Activated CD4-positive, alpha-beta T cell treated with anti-CD3 and anti-CD28 coated beads for 24 hours (primary cell): ENCODE results near the gene PHLDB2.

Experiments
- DNase-seq, 2 donors: peaks; one replicate each; pipeline ENCODE4 v3.0.0-alpha.2; 2020; ENCODE audit warnings: low read depth in 2 of 2

The PHLDB2 gene

DNA sequence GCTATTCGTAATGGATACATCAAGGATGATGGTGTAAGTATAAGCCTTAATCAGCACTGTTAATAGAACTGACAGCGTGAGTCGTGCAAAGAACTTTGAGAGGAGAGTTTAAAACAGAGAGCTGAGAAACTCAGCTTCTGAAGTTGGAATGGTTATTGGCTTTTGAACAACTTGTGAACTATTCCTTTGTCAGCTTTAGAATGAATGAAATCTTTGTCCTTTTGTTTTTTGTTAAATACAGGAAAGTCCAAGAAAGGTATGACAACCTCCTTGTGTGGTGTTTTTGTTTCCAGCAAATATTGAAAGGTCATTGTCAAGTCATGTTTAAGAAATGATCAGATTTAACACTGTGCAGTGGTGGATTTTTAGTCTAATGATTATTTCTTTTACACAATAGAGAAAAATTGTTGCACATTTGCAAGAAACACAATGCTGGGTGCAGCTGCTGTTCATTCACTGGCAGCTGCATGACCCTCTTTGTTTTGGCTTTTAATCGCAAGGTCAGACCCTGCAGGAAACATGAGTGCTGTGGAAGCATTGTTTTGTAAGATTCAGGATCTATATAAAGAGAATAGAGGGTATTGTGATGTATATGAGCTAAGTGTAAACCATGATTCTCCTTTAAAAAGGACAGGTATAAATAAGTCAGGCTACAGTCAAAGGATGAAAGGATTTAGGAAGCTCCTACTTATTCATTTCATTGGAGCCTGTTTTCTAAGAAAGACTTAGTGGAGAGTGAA, 98.1 kb downstream of the PHLDB2 start:
- DNase-seq, result no peak

GRCh38 chr3:111961461-111962164, 102.5 kb downstream of the PHLDB2 start:
- no peak for DNase-seq

- no peak for DNase-seq
Observed at GRCh38 chr3:111963424-111963823, 104.4 kb downstream of the PHLDB2 start.

GRCh38 chr3:111965484-111965883, 106.4 kb downstream of the PHLDB2 start:
- no peak for DNase-seq

- no peak for DNase-seq
Observed at GRCh38 chr3:111967068-111967467, 108.0 kb downstream of the PHLDB2 start.

DNA sequence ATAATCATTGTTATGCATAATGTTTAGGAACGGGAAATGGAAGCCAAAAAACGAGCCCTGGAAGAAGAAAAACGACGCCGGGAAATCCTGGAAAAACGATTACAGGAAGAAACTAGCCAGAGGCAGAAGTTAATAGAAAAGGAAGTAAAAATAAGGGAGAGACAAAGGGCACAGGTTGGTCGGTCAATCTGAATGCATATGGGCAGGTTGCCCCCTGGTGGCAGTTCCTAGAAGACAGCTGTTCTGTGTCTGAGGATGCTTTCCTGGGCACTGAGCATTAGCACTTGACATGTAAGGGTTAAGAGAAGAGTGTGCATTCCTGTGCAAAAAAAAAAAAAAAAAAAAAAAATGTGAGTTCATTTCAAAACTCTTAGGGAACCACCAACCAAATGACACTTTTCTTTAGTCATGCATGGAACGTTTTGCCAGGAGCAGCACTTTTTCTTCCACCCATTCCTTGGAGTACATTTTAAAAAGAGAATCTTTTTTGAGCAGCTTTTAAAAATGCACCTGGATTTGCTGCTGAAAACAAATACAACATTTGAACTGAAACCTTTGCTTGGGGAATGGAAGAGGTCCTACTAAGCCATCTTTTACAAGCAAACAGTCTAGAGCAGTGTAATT, 108.7 kb downstream of the PHLDB2 start:
- peak; percentile 76 for DNase-seq

DNA sequence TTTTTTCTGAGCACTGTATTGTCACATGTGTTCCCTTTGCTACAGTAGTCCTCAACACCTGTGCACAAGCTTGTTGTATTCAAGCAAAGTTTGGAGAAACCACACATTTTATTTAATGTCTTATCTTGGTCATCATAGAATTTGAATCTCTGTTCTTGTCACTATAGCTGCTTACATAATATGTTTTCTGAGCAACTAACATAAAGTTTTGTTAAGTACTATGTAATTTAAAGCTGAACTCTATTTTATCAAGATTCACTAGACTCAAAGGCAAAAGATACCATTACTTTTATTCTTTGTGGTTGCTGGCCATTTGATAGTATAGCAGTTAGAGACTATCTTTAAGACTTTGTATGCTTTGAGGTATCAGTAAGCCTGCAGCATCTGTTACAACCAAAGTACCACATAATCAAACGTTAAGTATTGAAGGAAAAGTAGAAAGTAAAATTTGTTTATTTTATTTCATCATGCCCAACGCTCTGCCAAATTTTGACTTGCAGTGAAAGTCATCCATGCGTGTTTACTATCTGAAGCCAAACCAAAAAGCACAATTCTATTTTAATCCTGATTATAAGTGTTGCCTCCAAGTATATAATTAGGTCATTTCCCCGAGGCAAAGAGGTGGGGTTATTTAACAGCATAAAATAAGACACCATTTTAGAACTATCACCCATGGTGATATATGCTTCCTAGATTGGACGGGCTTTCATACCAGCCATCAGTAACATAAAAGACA, 109.4 kb downstream of the PHLDB2 start:
- DNase-seq, result no peak

GRCh38 chr3:111970376-111970775, 111.3 kb downstream of the PHLDB2 start:
- DNase-seq, result no peak

- DNase-seq, result no peak
Observed at GRCh38 chr3:111971533-111972130, 112.6 kb downstream of the PHLDB2 start.

- DNase-seq, result no peak
Observed at GRCh38 chr3:111972891-111973290, 113.8 kb downstream of the PHLDB2 start.

DNA sequence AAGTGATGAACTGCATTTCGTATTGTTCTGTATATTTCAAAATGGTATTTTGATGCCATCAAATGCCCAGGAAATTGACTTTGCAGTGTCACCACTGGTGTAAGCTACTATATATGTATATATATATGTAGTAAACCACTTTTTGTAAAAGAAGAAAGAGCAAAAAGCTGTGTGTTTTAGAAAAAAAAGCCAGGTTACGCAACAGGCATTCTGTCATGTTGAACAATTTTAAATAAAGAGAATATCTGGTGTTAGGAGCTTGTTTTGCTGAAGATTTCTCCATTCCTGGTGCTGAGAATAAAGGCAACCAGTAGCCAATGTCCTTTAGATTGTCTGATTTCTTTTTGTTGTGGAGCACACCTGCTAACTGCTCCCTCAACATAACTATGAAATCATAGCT, 116.1 kb downstream of the PHLDB2 start:
- DNase-seq, result no peak

DNA sequence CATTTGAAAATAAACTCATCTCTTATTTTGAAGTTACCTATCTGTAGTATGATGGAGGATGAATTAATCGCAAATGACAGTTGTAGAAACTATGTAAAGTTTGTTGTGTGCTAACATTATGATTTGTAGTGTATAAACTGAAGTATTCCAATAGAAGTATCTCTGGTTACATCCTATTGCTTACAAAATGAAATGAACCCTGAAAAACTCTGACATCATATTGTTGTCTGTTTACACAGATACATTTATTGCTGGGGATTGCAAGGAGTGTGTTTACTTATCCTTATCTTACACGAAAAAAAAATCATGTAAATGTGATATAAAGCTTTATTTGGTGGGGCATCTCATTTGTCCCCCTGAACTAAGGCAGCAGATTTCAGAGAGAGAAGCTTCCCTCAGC, 117.2 kb downstream of the PHLDB2 start:
- DNase-seq, result no peak

DNA sequence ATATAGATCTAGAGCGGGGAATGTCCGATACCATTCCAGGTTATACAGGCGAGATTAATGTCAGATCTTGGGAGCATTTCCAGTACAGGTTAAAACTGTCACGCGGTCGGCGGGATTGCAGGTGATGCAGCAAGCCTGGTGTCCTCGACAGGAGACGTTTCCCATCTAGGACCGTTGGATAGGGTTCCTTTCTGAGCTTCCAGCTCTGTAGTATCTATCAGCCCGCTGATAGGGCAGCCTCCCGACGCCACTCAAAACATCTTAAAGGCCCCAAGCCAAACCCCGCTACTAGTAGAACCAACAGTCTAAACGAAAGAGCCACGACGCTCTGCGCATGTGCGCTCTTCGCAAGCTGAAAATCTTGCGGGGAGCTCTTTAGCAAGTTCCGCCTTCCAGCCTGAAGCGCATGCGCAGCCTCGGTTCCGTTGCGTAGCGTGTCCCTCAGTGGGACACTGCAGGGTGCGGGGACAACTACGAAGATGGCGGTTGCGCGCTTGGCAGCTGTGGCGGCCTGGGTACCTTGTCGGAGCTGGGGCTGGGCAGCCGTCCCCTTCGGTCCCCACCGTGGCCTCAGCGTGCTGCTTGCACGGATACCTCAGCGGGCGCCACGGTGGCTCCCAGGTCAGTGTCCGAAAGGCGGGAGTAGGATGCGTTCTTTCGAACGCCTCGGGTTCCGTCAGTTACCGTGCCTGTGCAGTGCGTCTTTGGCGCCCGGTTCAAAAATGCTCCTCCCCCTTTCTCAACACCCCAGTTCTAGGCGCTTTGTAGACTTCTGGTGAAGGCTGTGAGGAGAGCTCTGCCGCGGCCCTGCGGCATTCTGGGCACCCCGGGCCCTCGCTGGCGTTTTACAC, 119.7 kb downstream of the PHLDB2 start, which contains the start of gene ABHD10:
Gene ABHD10, plus strand, starts transcription at position 444 of the 851 bp plus-strand sequence. Its CDS starts 36 bp downstream, at position 480.
- peak; percentile 94 to 97 for DNase-seq

GRCh38 chr3:111979434-111980038, 120.5 kb downstream of the PHLDB2 start:
- no peak for DNase-seq

DNA sequence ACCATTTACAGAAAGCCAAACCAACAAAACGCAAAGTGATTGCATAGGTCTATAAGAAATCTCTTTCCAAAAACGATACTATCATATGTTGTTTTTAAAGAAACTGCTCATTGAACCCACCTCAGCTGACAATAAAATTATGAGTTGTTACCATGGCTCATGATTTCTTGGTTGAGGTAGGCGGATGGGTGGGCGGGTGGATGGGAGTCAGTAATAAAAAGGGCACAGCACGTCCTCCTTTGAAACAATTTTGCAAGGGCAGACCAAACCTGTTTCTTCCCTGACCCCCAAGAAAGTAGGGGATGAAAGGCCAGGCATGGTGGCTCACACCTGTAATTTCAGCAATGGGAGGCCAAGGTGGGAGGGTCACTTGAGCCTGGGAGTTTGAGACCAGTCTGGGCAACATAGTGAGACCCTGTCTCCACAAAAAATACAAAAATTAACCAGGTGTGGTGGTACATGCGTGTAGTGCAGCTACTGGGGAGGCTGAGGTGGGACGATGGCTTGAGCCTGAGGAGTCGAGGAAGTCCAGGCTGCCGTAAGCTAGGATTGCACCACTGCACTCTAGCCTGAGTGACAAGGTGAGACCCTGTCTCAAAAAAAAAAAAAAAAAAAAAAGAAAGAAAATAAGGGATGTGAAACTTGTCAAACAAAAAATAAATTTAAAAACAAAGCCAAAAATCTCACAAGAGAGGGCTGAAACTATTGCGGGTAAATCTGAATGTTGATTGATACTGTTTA, 121.8 kb downstream of the PHLDB2 start:
- DNase-seq, result no peak

DNA sequence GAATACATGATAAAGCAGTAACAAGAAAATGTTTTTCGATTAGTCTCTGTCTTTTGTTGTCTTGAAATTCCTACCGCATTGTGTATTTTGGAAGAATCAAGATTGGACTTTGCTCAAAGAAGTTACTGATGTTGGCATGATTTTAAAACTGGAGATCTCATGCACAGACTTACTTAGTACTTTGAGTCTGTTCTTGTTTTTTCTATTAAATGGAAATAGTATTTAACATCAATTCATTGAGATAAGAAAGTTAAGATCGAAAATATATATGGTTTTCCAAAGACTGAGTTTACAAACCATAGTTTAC, 122.3 kb downstream of the PHLDB2 start:
- no peak for DNase-seq

DNA sequence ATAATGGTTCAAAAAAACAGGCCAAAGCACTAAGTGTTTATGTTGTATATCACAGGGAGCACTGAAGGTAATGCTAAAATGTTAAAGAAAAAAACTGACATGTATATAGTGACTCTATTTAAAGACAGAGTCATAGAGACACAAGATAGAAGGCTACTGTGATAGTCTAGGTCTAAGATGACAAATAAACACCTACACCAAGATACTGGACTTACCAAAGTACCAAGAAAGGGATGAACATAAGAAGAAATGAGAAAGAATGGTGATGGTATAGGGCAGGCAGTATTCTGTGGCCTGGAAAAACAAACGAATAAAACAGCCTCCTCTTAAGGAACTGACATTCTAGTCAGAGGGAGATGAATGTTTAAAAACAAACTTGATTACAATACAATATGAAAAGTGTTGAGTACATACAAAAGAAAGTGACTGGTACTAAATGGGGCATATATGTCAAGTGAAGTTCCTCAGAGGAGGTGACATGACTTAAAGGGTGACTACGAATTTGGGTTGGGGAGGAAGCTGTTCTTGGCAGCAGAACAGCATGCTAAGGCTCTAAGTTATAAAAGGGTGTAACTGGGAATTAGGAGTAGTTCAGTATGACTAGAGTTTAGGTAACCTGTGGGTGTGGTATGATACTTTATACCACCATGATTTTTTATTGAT, 125.7 kb downstream of the PHLDB2 start:
- DNase-seq, result no peak

GRCh38 chr3:111986800-111987199, 127.7 kb downstream of the PHLDB2 start:
- DNase-seq, result no peak

DNA sequence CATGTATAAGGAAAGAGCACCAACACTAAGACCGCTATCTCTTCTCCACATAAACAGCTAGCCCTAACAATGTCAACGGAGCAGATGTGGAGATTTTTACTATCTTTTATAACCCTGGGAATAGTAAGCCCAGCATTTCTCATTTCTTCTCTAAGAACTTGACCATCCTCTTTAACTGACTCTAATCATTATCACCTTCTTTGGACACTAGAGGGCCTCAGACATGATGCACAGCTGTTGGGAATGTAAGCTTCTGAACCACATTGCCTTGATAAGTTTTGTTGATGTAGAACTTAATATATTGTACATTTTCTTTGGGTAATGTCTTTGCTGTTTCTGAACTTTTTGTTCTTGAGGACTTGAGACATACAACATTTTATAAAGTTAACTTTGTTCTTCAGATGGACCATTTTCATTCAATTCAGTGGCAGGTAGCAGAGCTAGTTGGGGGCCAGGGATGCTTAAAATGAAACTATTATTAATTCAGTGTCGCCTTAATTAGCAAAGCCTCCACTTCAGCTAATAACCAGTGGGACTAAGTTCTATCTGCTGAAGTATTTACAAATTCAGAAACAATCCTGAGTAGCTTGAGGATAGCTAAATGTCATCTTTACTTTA, 130.1 kb downstream of the PHLDB2 start:
- DNase-seq, result no peak
